Fibroblast of lung (primary cell): ENCODE measurements around the gene PLXNA2.

ENCODE experiments used
- CTCF ChIP-seq, 2 donors: IDR thresholded peaks in 1 of 2; conservative IDR thresholded peaks in 1 of 2; 1 replicate in 1 of 2; 2 replicates in 1 of 2; pipeline ENCODE4 v1.5.1; 2011 to 2012; ENCODE audit warnings: low read length in 2 of 2, control low read depth in 1 of 2, inconsistent platforms in 1 of 2, low read depth in 1 of 2, mild to moderate bottlenecking in 1 of 2
- EZH2 ChIP-seq: IDR thresholded peaks from 2 replicates; pipeline ENCODE4 v1.5.1; 2012; ENCODE audit warnings: low read length, control low read depth, mild to moderate bottlenecking; ENCODE audit errors: missing control alignments

GRCh38 chr1:208036918-208037766 is 207.0 kb downstream of the PLXNA2 start:
- TF ChIP-seq CTCF (conservative IDR thresholded peaks at IDR 0.05 in 1 of 2, IDR thresholded peaks at IDR 0.05 in 1 of 2; ENCODE audit: low read depth in 1 of 2, low read length in 2 of 2) (no peak), EZH2 (no peak)
